HEK293 (cell line): ENCODE data around the gene KCTD6.

Experiments used
- CTCF ChIA-PET: fragments of 350-600 bp; formaldehyde crosslinking; extraction: SDS; loops from one replicate; lab custom pipeline; 2021; ENCODE audit warnings: antibody characterized with exemption; lab: Yijun Ruan, JAX
- POLR2A ChIA-PET: fragments of 300-600 bp; formaldehyde crosslinking; extraction: SDS; loops from one replicate; lab custom pipeline; 2020; ENCODE audit warnings: antibody characterized with exemption, inconsistent platforms; lab: Yijun Ruan, JAX
- H3K27ac ChIP-seq: fragments of 200-500 bp; sonication (Bioruptor generic); 2 replicates; pipeline ENCODE4 v1.5.1; 2014; ENCODE audit warnings: low read depth, low read length, control low read depth, inconsistent platforms; ENCODE audit errors: extremely low read depth
- H3K36me3 ChIP-seq, 2 experiments: fragments of 200-500 bp in 1 of 2; sonication (Bioruptor generic) in 1 of 2; 1 replicate in 1 of 2; 2 replicates in 1 of 2; pipeline ENCODE4 v1.5.1; 2014 to 2017; ENCODE audit warnings: inconsistent platforms in 2 of 2, low read length in 2 of 2; ENCODE audit not compliant: control insufficient read depth in 2 of 2, insufficient read depth in 1 of 2
- H3K4me1 ChIP-seq: fragments of 200-500 bp; sonication (Bioruptor generic); 2 replicates; pipeline ENCODE4 v1.5.1; 2014; ENCODE audit warnings: mild to moderate bottlenecking, low read length, inconsistent platforms; ENCODE audit not compliant: control insufficient read depth, insufficient read depth
- H3K4me3 ChIP-seq: 2 replicates; pipeline ENCODE4 v1.5.1; 2011; ENCODE audit warnings: low read depth, mild to moderate bottlenecking, control low read depth, low read length, moderate library complexity
- H3K9me3 ChIP-seq: fragments of 200-500 bp; sonication (Bioruptor generic); 2 replicates; pipeline ENCODE4 v1.5.1; 2014; ENCODE audit warnings: low read depth, low read length, inconsistent platforms; ENCODE audit not compliant: control insufficient read depth, insufficient read depth
- ATF2 ChIP-seq: fragments of 450-650 bp; formaldehyde crosslinking; IDR thresholded peaks from 2 replicates; pipeline ENCODE4 v1.5.1; 2016; ENCODE audit warnings: missing biosample characterization, missing genetic modification characterization, low read depth
- FEZF1 ChIP-seq: fragments of 450-650 bp; formaldehyde crosslinking; IDR thresholded peaks from 2 replicates; pipeline ENCODE4 v1.5.1; 2016; ENCODE audit warnings: missing biosample characterization, missing genetic modification characterization
- GLIS1 ChIP-seq: fragments of 450-650 bp; formaldehyde crosslinking; IDR thresholded peaks from 2 replicates; pipeline ENCODE4 v1.5.1; 2016; ENCODE audit warnings: missing biosample characterization, missing genetic modification characterization
- GLIS2 ChIP-seq: fragments of 450-650 bp; formaldehyde crosslinking; IDR thresholded peaks from 2 replicates; pipeline ENCODE4 v1.5.1; 2016; ENCODE audit warnings: missing biosample characterization, missing genetic modification characterization
- KLF1 ChIP-seq: fragments of 450-650 bp; formaldehyde crosslinking; IDR thresholded peaks from 2 replicates; pipeline ENCODE4 v1.5.1; 2016; ENCODE audit warnings: missing biosample characterization, missing genetic modification characterization
- KLF8 ChIP-seq: fragments of 450-650 bp; formaldehyde crosslinking; IDR thresholded peaks from 2 replicates; pipeline ENCODE4 v1.5.1; 2016; ENCODE audit warnings: missing biosample characterization, missing genetic modification characterization
- MYNN ChIP-seq: fragments of 450-650 bp; formaldehyde crosslinking; IDR thresholded peaks from 2 replicates; pipeline ENCODE4 v1.5.1; 2016; ENCODE audit warnings: missing biosample characterization, missing genetic modification characterization, borderline replicate concordance
- PBX3 ChIP-seq: sonication (generic); formaldehyde crosslinking; IDR thresholded peaks from 2 replicates; pipeline ENCODE4 v1.8.1; 2022; ENCODE audit warnings: mild to moderate bottlenecking, moderate library complexity, missing genetic modification reagents
- SCRT1 ChIP-seq: fragments of 450-650 bp; formaldehyde crosslinking; IDR thresholded peaks from 2 replicates; pipeline ENCODE4 v1.5.1; 2016; ENCODE audit warnings: missing biosample characterization, missing genetic modification characterization, borderline replicate concordance
- TRIM28 ChIP-seq: IDR thresholded peaks from 2 replicates; pipeline ENCODE4 v1.6.1; 2011; ENCODE audit warnings: low read length, control low read depth, borderline replicate concordance
- ZEB2 ChIP-seq: fragments of 450-650 bp; formaldehyde crosslinking; IDR thresholded peaks from 2 replicates; pipeline ENCODE4 v1.5.1; 2016; ENCODE audit warnings: missing biosample characterization, missing genetic modification characterization
- ZNF10 ChIP-seq: fragments of 450-650 bp; formaldehyde crosslinking; IDR thresholded peaks from 2 replicates; pipeline ENCODE4 v1.5.1; 2017; ENCODE audit warnings: missing biosample characterization, missing genetic modification characterization
- ZNF148 ChIP-seq: fragments of 450-650 bp; formaldehyde crosslinking; IDR thresholded peaks from 2 replicates; pipeline ENCODE4 v1.5.0; 2017; ENCODE audit warnings: missing biosample characterization, missing genetic modification characterization, borderline replicate concordance
- ZNF184 ChIP-seq: fragments of 450-650 bp; IDR thresholded peaks from 2 replicates; pipeline ENCODE4 v1.5.1; 2018; ENCODE audit warnings: missing biosample characterization, mild to moderate bottlenecking, missing genetic modification characterization
- ZNF324 ChIP-seq: fragments of 450-650 bp; formaldehyde crosslinking; IDR thresholded peaks from 2 replicates; pipeline ENCODE4 v1.5.1; 2016; ENCODE audit warnings: missing biosample characterization, missing genetic modification characterization
- ZNF394 ChIP-seq: fragments of 450-650 bp; formaldehyde crosslinking; IDR thresholded peaks from 2 replicates; pipeline ENCODE4 v1.5.1; 2016; ENCODE audit warnings: missing biosample characterization, missing genetic modification characterization, mild to moderate bottlenecking, moderate library complexity, borderline replicate concordance
- ZNF398 ChIP-seq: fragments of 450-650 bp; formaldehyde crosslinking; IDR thresholded peaks from 2 replicates; pipeline ENCODE4 v1.5.1; 2017; ENCODE audit warnings: missing biosample characterization, missing genetic modification characterization
- ZNF521 ChIP-seq: fragments of 450-650 bp; formaldehyde crosslinking; IDR thresholded peaks from 2 replicates; pipeline ENCODE4 v1.5.1; 2017; ENCODE audit warnings: missing biosample characterization, mild to moderate bottlenecking, missing genetic modification characterization
- ZNF548 ChIP-seq: fragments of 450-650 bp; formaldehyde crosslinking; IDR thresholded peaks from 2 replicates; pipeline ENCODE4 v1.5.1; 2016; ENCODE audit warnings: missing biosample characterization, missing genetic modification characterization
- ZNF560 ChIP-seq: fragments of 450-650 bp; formaldehyde crosslinking; IDR thresholded peaks from 2 replicates; pipeline ENCODE4 v1.5.1; 2017; ENCODE audit warnings: missing biosample characterization, missing genetic modification characterization, borderline replicate concordance
- ZNF600 ChIP-seq: fragments of 450-650 bp; formaldehyde crosslinking; IDR thresholded peaks from 2 replicates; pipeline ENCODE4 v1.5.1; 2016; ENCODE audit warnings: missing biosample characterization, missing genetic modification characterization
- ZNF621 ChIP-seq: fragments of 450-650 bp; formaldehyde crosslinking; IDR thresholded peaks from 2 replicates; pipeline ENCODE4 v1.5.1; 2017; ENCODE audit warnings: missing biosample characterization, missing genetic modification characterization
- ZNF660 ChIP-seq: fragments of 450-650 bp; IDR thresholded peaks from 2 replicates; pipeline ENCODE4 v1.5.1; 2018; ENCODE audit warnings: missing biosample characterization, mild to moderate bottlenecking, missing genetic modification characterization
- ZNF677 ChIP-seq: fragments of 450-650 bp; IDR thresholded peaks from 2 replicates; pipeline ENCODE4 v1.5.0; 2018; ENCODE audit warnings: missing biosample characterization, mild to moderate bottlenecking, missing genetic modification characterization, moderate library complexity
- ZNF776 ChIP-seq: fragments of 450-650 bp; formaldehyde crosslinking; IDR thresholded peaks from 2 replicates; pipeline ENCODE4 v1.5.0; 2017; ENCODE audit warnings: missing biosample characterization, missing genetic modification characterization, borderline replicate concordance
- ZNF792 ChIP-seq: fragments of 450-650 bp; formaldehyde crosslinking; IDR thresholded peaks from 2 replicates; pipeline ENCODE4 v1.5.1; 2016; ENCODE audit warnings: missing biosample characterization, missing genetic modification characterization
- TF ChIP-seq, protein P1 (sequence below): fragments of 450-650 bp; formaldehyde crosslinking; IDR thresholded peaks from 2 replicates; pipeline ENCODE4 v1.5.1; 2016; ENCODE audit warnings: missing biosample characterization, missing genetic modification characterization

Gene KCTD6

DNA sequence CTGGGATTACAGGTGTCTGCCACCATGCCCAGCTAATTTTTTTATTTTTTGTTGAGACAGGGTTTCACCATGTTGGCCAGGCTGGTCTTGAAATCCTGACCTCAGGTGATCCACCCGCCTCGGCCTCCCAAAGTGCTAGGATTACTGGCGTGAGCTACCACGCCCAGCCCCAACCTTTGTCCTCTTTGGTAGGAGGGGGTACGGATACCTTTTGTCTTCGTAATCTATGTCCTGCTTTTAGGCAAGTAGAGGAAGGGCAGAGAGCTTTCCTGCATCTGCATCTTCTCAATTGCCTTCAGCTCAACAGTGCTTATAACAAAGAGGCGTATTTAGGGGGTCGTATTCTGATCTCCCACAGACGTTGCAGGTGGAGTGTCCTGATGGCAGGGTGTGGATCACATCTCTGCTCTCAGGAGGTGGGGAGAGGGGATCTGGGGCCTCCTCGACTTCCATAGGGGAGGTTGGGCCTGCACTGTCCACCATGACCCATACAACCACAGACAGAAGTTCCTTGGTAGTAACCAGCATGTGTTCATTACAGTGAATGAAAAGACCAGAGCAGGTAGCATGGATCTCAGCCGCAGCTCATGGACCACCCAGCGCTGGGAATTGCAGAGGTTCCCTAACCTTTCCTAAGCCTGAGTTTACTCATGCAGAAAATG, 21.4 kb upstream of the KCTD6 start (continued):
- TF ChIP-seq ZNF148 (tag by site-specific recombination) (no peak), ZNF184 (tag by site-specific recombination) (no peak), ZNF677 (tag by site-specific recombination) (no peak), PBX3 (no peak), ZNF560 (no peak), GLIS1 (tag by site-specific recombination) (no peak), ZNF521 (tag by site-specific recombination) (no peak)
- TF ChIP-seq, all 188 proteins: peak for 0

GRCh38 chr3:58471025-58471887, 20.6 kb upstream of the KCTD6 start:
- Histone ChIP-seq H3K27ac (peak overlapping the region; percentile 50; the same call in 1 of the 2 replicates), H3K4me3 (no peak overlapping the region), H3K4me1 (peaks cover 14% of the 10 kb centered on the region), H3K9me3 (no peaks in the 10 kb centered on the region), H3K36me3 (no peaks in the 10 kb centered on the region)
- ChIA-PET POLR2A (interaction anchor here (0.7 to 1.5 kb wide), 2 partner anchors 22 to 38 kb away, joined by 3 read pairs; no protein-coding TSS in a partner anchor), CTCF (interaction anchor here (0.5 to 1.8 kb wide), 4 partner anchors 18 to 89 kb away, joined by 3 to 8 read pairs (median 4); partner anchors contain the start of gene KCTD6)
- TF ChIP-seq GLIS2 (peak; percentile 75), ZNF792 (tag by site-specific recombination) (0 out of 2 replicates have a peak, but pooled peaks have one; percentile 33), TRIM28 (peak; percentile 91), ZEB2 (peak; percentile 94), ZNF398 (peak; percentile 80), FEZF1 (tag by site-specific recombination) (peak; percentile 98), ZNF621 (no peak), ZNF324 (tag by site-specific recombination) (peak; percentile 84; the same call in 1 of the 2 replicates), SCRT1 (tag by site-specific recombination) (0 out of 2 replicates have a peak, but pooled peaks have one; percentile 16), ZNF394 (tag by site-specific recombination) (peak; percentile 59; the same call in 1 of the 2 replicates), ZNF776 (tag by site-specific recombination) (no peak), KLF8 (peak; percentile 77), ZNF548 (no peak), KLF1 (tag by site-specific recombination) (peak; percentile 92), ZNF600 (peak; percentile 71), MYNN (tag by site-specific recombination) (no peak), ZNF10 (tag by site-specific recombination) (peak; percentile 69; the same call in 1 of the 2 replicates), ZNF660 (peak; percentile 75), ATF2 (peak; percentile 62)
- TF ChIP-seq, protein P1, sequence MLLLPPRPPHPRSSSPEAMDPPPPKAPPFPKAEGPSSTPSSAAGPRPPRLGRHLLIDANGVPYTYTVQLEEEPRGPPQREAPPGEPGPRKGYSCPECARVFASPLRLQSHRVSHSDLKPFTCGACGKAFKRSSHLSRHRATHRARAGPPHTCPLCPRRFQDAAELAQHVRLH (tag by site-specific recombination), result peak; percentile 91
